HG03565 (cell line): ENCODE results near the gene GSTT2.
"Not testable (repeated sequence)": the region's sequence is repeated elsewhere in the genome, so short reads cannot be mapped to it uniquely, and the experiment has no call there.

ENCODE experiments used
- ATAC-seq: cut with Tn5 transposase; IDR thresholded peaks from one replicate; pipeline ENCODE4 v1.9.1; 2021; ENCODE audit warnings: mild to moderate bottlenecking, moderate library complexity; ENCODE audit not compliant: unreplicated experiment

Gene GSTT2

GRCh38 chr22:23971927-23972326, 8.0 kb upstream of the GSTT2 start:
- not testable (repeated sequence) for ATAC-seq

DNA sequence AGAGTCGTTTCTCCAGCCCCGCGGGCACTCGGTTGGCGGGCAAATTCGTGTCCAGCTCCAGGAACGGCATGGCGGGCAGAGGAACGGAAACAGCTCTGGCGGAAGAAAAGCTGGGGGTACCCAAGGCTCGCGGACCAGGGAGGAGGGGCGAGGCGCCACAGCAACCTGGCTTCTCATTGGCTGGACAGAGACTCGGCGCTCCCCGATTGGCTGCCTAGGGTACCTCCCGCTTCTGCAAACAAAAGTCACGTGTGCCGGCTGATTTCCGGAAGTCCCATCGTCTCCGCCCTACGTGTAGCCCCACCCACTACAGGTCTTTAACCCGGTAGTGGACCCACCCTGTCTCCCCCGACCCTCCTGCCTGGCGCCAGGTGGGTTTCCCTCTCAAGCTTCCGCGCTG, 5.6 kb upstream of the GSTT2 start, which contains the start of gene DDT:
Gene DDT, minus strand, starts transcription at position 97 of the 400 bp plus-strand sequence. Its CDS starts 27 bp downstream, at position 70.
- peak; percentile 83 for ATAC-seq

DNA sequence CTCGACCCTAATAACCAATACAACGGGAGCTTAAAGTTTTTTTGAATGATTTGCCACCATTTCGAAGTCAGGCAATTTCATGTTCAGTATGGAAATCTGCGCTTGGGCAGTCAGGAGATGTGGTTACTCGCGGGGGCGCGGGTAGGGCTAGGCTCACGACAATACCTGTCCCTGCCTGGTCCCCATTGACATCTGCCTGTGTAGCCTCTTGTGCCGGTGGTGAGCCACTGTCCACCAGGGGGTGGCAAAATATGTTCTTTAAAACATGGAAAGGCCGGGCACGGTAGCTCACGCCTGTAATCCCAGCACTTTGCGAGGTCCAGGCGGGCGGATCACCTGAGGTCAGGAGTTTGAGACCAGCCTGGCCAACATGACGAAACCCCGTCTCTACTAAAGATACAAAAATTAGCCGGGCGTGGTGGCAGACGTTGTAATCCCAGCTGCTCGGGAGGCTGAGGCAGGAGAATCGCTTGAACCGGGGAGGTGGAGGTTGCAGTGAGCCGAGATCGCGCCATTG, 5.0 kb upstream of the GSTT2 start:
- not testable (repeated sequence) for ATAC-seq

- not testable (repeated sequence) for ATAC-seq
Observed at GRCh38 chr22:23977304-23977703, 2.6 kb upstream of the GSTT2 start.

DNA sequence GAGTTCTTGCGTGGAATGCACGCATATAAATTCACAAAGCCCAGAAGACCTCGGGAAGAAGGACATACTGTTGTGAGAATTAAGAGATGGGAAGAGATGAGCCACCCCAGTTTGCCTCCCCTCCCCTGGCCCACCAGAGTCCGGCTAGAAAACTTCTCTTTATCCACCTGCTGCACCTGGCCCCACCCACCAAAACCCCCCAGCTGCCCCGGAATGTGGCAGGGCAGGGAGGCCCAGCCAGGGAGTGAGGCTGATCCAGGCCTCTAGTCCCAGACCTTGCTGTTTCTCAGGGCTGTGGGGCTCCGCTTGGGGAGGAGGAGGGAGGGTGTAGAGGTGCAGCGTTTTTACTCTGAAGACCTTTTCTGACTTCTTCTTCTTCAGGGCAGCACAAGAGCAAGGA, 633 bp downstream of the GSTT2 start:
- ATAC-seq: not testable (repeated sequence)

DNA sequence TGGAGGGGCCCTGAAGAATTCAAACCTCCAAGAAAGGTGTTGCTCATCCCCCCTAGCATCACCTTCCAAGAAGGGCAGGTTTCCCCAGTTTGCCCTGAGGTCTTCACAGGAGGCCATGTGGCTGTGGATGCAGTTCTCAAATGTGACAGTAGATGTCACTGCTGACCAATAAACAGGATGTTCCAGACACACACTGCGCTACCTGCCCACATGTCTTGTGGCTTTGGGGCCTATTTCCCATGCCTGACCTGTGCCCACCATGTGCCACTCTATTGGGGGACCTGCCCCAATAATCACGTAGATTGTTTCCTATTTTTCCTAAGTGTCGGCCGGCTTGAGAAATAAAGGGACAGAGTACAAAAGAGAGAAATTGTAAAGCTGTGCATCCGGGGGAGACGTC, 4.5 kb downstream of the GSTT2 start:
- no peak for ATAC-seq

DNA sequence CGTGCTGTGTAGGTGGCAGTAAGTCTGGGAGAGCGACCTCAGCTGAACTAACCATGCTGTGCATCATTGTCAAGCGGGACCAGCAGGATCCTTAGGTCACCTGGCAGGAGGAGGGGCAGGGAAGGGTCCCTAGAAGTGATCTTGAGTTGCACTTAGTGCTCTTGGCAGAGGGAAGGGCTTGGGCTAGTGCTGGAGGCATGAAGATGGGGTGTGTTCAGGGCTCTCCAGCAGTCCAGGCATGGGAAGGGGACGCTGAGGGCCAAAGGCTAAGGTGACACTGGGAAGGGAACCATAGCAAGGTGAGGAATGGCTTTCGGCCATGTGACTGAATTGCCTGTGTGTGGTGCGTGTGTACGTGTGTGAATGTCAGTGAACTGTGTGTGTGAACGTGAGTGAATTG, 6.2 kb downstream of the GSTT2 start:
- not testable (repeated sequence) for ATAC-seq

DNA sequence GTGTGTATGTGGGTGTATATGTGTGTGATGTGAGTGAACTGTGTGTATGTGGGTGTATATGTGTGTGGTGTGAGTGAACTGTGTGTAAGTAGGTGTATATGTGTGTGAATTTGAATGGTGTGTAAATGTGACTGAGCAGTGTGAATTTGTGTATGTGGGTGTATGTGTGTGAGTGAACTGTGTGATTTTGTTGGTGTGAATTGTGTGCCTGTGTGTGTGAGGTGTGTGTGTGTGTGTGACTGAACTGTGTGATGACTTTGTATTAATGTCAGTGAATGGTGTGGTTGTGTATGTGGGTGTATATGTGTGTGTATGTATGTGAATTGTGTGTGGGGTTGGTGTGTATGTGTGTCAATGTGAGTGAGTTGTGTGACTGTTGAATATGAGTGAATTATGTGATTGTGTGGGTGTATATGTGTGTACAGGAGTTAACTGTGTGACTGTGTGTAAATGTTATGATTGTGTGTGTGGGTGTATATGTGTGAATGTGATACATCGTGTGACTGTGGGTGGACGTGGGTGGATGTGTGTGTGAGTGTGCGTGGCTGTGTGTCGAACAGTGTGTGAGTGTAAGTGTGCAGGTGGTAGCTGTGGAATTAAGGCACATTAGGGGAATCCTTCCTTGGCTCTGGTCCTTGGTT, 6.7 kb downstream of the GSTT2 start:
- not testable (repeated sequence) for ATAC-seq

DNA sequence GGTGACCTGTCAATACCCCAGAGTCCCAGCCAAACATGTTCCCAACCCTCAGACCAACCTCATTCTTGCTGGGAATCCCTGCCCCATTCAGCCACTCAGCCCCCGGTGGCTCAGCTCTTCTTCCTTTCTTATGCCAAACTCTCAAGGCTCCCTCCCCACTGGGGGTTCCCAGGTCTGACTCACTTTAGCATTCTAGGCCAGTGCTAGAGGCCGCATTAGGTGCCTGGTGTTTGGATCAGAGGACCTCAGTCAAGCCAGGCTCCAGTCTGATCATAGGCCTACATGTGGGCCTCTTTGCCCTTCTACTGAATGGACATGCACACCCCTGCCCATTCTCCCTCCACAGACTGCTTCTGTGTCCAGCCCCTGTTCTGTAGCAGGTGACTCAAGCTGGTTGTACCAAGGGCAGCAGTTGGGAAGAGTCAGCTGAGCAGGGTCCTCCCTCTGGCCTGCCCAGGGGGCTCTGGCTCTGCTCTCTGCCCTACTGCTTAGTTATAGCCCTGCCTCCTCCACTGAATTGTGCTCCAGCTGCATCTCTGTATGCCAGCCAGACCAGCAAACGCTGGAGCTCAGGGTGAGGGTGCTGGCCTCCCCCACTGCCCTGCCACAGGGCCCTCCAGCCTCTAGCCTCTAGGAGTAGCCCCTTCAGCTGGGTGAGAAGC, 9.8 kb downstream of the GSTT2 start:
- ATAC-seq: not testable (repeated sequence)

- ATAC-seq: not testable (repeated sequence)
Observed at GRCh38 chr22:23993080-23993479, 13.1 kb downstream of the GSTT2 start.

- not testable (repeated sequence) for ATAC-seq
Observed at GRCh38 chr22:23993581-23994177, 13.7 kb downstream of the GSTT2 start.

DNA sequence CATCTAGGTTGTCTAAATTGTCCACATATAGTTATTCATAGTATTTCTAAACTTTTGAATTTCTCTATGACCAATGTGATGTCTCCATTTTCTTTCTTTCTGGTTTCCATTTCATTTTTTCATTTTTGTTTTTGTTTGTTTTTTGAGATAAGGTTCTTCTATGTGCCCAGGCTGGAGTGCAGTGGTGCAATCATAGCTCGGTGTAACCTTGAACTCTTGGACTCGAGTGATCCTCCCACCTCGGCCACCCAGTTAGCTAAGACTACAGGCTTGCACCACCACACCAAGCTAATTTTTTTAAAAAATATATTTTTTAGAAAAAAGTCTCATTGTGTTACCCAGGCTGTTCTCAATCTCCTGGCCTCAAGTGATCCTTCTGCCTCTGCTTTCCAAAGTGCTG, 17.2 kb downstream of the GSTT2 start:
- no peak for ATAC-seq

- ATAC-seq: not testable (repeated sequence)
Observed at GRCh38 chr22:23999779-24000178, 19.8 kb downstream of the GSTT2 start.

DNA sequence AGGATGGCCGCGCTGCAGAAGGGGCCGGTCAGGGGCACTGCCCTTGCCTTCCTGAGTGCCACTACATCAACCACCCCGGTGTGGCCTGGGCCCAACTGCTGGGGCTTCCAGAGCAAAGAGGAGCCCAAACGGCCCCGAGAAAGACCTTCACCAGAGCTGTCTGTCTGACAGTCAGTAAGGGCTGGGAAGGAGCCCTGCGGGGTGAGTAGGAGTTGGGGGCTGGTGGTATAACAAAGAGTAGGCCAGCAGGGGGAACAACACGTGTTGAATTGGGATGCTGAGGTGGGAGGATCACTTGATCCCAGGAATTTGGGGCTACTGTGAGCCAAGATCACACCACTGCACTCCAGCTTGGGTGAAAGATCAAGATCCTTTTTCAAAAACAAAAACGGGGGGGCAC, 21.4 kb downstream of the GSTT2 start:
- no peak for ATAC-seq

DNA sequence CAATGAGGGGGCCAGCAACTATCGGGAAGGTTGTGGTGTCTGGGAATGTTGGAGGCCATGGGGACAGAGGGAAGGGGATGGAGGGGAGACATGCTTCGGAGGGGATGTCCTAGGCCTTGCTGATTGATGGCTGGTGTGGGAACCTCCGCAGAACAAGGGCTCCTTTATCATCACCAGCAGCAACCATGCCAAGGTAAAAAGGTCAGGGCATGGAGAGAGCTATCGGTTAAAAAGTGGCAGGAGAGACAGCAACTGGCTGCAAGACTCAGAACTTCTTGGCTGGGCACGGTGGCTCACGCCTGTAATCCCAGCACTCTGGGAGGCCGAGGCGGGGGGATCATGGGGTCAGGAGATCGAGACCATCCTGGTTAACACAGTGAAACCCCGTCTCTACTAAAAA, 22.3 kb downstream of the GSTT2 start:
- no peak for ATAC-seq

GRCh38 chr22:24002851-24003250, 22.9 kb downstream of the GSTT2 start:
- no peak for ATAC-seq

- no peak for ATAC-seq
Observed at GRCh38 chr22:24003887-24004286, 24.0 kb downstream of the GSTT2 start.

DNA sequence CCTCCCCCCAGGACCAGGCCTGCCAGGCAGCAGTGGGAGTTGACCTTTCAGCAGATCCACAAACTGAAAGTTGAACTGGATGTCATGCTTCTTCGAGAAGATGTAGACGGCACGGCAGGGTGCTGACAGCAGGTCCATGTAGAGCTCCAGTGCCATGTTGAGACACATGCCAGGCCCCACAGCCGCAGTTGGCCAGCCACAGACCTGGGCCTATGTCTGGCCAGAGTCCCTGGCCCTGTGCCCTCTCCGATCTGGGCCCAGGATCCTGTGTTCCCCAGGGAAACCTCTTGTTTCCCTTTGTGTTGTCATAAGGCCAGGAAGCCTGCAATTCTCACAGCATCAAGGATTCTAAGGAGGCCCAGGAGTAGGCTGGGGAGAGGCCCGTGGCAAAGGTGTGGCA, 25.3 kb downstream of the GSTT2 start, which contains the start of gene GSTT4:
Gene GSTT4, minus strand, starts transcription at position 253 of the 400 bp plus-strand sequence. Its CDS starts 97 bp downstream, at position 156.
- ATAC-seq: no peak

GRCh38 chr22:24006207-24006913, 26.4 kb downstream of the GSTT2 start:
- no peak for ATAC-seq

DNA sequence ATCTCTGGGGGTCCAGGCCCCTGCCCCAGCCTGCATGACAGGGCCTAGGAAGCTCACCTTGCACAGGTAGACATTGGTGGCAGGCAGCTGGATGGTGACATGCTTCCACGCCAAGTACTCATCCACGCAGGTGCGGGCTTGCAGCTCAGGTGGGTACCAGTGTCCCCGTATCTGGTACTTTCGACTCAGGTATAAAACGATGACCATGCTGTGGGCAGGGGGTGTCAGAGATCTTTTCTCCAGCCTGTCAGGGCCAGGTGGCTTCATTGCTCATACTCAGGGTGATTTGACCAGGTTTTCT, 26.9 kb downstream of the GSTT2 start:
- no peak for ATAC-seq
